ENCODE results near the gene MIPOL1.

DNA sequence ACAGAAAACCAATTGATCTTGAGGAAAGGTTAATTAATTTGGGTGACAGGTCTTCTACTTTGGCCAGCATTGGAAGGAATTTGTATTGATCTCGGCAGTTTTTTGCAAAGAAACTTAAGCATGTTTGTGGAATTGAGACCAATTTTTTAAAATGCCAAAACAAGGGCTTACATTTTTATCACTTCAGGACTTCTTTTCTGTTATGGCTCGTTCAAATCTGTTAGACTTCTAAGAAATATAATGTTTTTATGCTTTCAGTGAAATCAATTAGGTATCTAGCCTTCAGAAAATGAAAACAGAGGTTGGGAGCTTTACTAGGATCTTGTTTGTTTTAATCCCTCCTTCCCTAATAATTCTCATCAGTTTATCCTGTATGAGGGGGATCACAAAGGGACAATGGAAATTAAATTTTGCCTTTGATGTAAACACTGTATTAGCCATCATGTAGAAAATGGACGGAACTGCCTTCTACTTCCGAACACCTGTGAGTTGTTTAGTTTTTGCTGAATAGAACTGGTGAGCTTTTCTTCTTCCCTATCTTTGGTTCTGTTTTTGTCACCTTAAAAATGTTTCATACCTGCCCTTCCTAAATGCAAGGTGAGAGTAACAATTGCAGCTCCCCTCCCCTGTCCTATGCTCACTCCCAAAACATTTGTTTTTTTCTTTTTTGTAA, 389.5 kb downstream of the MIPOL1 start:
- peak in 1 of 2 donors; percentile 6 for TF ChIP-seq POLR2AphosphoS5 (IDR thresholded peaks at IDR 0.05; ENCODE audit: insufficient read depth in 1 of 2, low read depth in 1 of 2)
- TF ChIP-seq, protein P1, sequence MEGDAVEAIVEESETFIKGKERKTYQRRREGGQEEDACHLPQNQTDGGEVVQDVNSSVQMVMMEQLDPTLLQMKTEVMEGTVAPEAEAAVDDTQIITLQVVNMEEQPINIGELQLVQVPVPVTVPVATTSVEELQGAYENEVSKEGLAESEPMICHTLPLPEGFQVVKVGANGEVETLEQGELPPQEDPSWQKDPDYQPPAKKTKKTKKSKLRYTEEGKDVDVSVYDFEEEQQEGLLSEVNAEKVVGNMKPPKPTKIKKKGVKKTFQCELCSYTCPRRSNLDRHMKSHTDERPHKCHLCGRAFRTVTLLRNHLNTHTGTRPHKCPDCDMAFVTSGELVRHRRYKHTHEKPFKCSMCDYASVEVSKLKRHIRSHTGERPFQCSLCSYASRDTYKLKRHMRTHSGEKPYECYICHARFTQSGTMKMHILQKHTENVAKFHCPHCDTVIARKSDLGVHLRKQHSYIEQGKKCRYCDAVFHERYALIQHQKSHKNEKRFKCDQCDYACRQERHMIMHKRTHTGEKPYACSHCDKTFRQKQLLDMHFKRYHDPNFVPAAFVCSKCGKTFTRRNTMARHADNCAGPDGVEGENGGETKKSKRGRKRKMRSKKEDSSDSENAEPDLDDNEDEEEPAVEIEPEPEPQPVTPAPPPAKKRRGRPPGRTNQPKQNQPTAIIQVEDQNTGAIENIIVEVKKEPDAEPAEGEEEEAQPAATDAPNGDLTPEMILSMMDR (IDR thresholded peaks at IDR 0.05) = no peak

Measured in vagina (tissue), 2 donors.